Neural cell (in vitro differentiated cells): ENCODE results near the gene AP4S1. TPM values are rescaled to one million over a fixed set of nuclear protein-coding genes. Genes with fewer than 3 reads are reported as not detected.

Experiments
- H2AFZ ChIP-seq: fragments of 200-600, 300-800 bp; sonication (generic), shearing (Covaris generic); 2 replicates; pipeline ENCODE4 v1.6.0; 2014; ENCODE audit warnings: low read depth, mild to moderate bottlenecking, antibody characterized with exemption, low read length, moderate library complexity
- H3F3A ChIP-seq: fragments of 200-600 bp; shearing (Covaris generic); 2 replicates; pipeline ENCODE4 v1.6.1; 2016; ENCODE audit warnings: mild to moderate bottlenecking, moderate library complexity, mixed read lengths, antibody characterized with exemption, low read length; ENCODE audit not compliant: insufficient read depth, poor library complexity, severe bottlenecking
- H3K27ac ChIP-seq: fragments of 200-600, 300-800 bp; sonication (generic), shearing (Covaris generic); 2 replicates; pipeline ENCODE4 v1.5.1; 2014; ENCODE audit warnings: mild to moderate bottlenecking, low read length, moderate library complexity
- H3K27me3 ChIP-seq: fragments of 300-800, 200-600 bp; sonication (generic), shearing (Covaris generic); 2 replicates; pipeline ENCODE4 v1.6.0; 2014; ENCODE audit warnings: mild to moderate bottlenecking, low read depth, low read length, moderate library complexity; ENCODE audit not compliant: insufficient read depth
- H3K36me3 ChIP-seq: fragments of 300-800, 200-600 bp; sonication (generic), shearing (Covaris generic); 2 replicates; pipeline ENCODE4 v1.5.1; 2014; ENCODE audit warnings: mild to moderate bottlenecking, antibody characterized with exemption, low read length, moderate library complexity; ENCODE audit not compliant: insufficient read depth
- H3K4me2 ChIP-seq: fragments of 300-800, 200-600 bp; sonication (generic), shearing (Covaris generic); 2 replicates; pipeline ENCODE4 v1.6.0; 2014; ENCODE audit warnings: mild to moderate bottlenecking, low read length
- H3K4me3 ChIP-seq: fragments of 300-800, 200-600 bp; sonication (generic), shearing (Covaris generic); 2 replicates; pipeline ENCODE4 v1.5.1; 2014; ENCODE audit warnings: mild to moderate bottlenecking, low read length, moderate library complexity
- H3K79me2 ChIP-seq: fragments of 200-600 bp; shearing (Covaris generic); replicated peaks from 2 replicates; pipeline ENCODE4 v1.6.0; 2014; ENCODE audit warnings: mild to moderate bottlenecking, low read length, moderate library complexity; ENCODE audit not compliant: insufficient read depth
- H3K9ac ChIP-seq: fragments of 300-800, 200-600 bp; sonication (generic), shearing (Covaris generic); 2 replicates; pipeline ENCODE4 v1.6.1; 2016; ENCODE audit warnings: mild to moderate bottlenecking, low read length, mixed read lengths
- H3K9me2 ChIP-seq: fragments of 200-600 bp; shearing (Covaris generic); 2 replicates; pipeline ENCODE4 v1.6.1; 2016; ENCODE audit warnings: mild to moderate bottlenecking, low read length, mixed read lengths; ENCODE audit not compliant: insufficient read depth
- H3K9me3 ChIP-seq: fragments of 200-600, 300-800 bp; sonication (generic), shearing (Covaris generic); 2 replicates; pipeline ENCODE4 v1.6.1; 2016; ENCODE audit warnings: mild to moderate bottlenecking, mixed run types, low read length, moderate library complexity, mixed read lengths
- H4K20me1 ChIP-seq: fragments of 200-600 bp; shearing (Covaris generic); 2 replicates; pipeline ENCODE4 v1.6.1; 2016; ENCODE audit warnings: mild to moderate bottlenecking, mixed run types; ENCODE audit not compliant: insufficient read depth
- CTCF ChIP-seq: fragments of 450-650 bp; IDR thresholded peaks from 2 replicates; pipeline ENCODE4 v1.5.1; 2014; ENCODE audit warnings: antibody characterized with exemption, mild to moderate bottlenecking, moderate library complexity; ENCODE audit not compliant: poor library complexity, severe bottlenecking
- EP300 ChIP-seq: fragments of 450-650 bp; conservative IDR thresholded peaks from 2 replicates; pipeline ENCODE4 v1.6.1; 2014; ENCODE audit warnings: antibody characterized with exemption, mild to moderate bottlenecking, moderate library complexity; ENCODE audit not compliant: poor library complexity, severe bottlenecking
- EZH2 ChIP-seq: fragments of 200-600, 300-800 bp; shearing (Covaris generic), sonication (generic); IDR thresholded peaks from 2 replicates; pipeline ENCODE4 v1.6.1; 2014; ENCODE audit warnings: antibody characterized with exemption, low read length, borderline replicate concordance, mild to moderate bottlenecking; ENCODE audit not compliant: insufficient read depth, poor library complexity, severe bottlenecking
- MXI1 ChIP-seq: fragments of 450-650 bp; conservative IDR thresholded peaks from 2 replicates; pipeline ENCODE4 v1.6.1; 2014; ENCODE audit warnings: antibody characterized with exemption, mild to moderate bottlenecking; ENCODE audit not compliant: poor library complexity, severe bottlenecking
- POLR2AphosphoS5 ChIP-seq: IDR thresholded peaks from 2 replicates; pipeline ENCODE4 v1.6.1; 2012
- RAD21 ChIP-seq: fragments of 450-650 bp; conservative IDR thresholded peaks from 2 replicates; pipeline ENCODE4 v1.6.1; 2014; ENCODE audit warnings: antibody characterized with exemption, mild to moderate bottlenecking, moderate library complexity
- REST ChIP-seq: IDR thresholded peaks from 2 replicates; pipeline ENCODE4 v1.6.1; 2012; ENCODE audit warnings: borderline replicate concordance
- SMC3 ChIP-seq: fragments of 450-650 bp; conservative IDR thresholded peaks from 2 replicates; pipeline ENCODE4 v1.6.1; 2014; ENCODE audit warnings: antibody characterized with exemption, mild to moderate bottlenecking, moderate library complexity; ENCODE audit not compliant: poor library complexity
- TAF1 ChIP-seq: IDR thresholded peaks from 2 replicates; pipeline ENCODE4 v1.6.1; 2012; ENCODE audit warnings: low read depth
- polyA plus RNA-seq: library from polyadenylated mRNA; depleted of rRNA; stranded (reverse); fragments of >200 nt; gene quantifications from 2 replicates; pipeline ENCODE4 v1.2.3, GENCODE V29; 2014

The AP4S1 gene
- polyA plus RNA-seq, 1 donor from 2014 or later, result 20.8 TPM

GRCh38 chr14:31118892-31119291 is 93.4 kb downstream of the AP4S1 start:
- no peak overlapping the region for H3K9ac ChIP-seq
- H2AFZ ChIP-seq, result no peak overlapping the region
- H3K9me2 ChIP-seq, result no peaks in the 10 kb centered on the region
- H3K36me3 ChIP-seq, result peaks cover 16% of the 10 kb centered on the region
- H4K20me1 ChIP-seq, result no peaks in the 10 kb centered on the region
- H3K27me3 ChIP-seq, result no peaks in the 10 kb centered on the region
- no peaks in the 10 kb centered on the region for H3K79me2 ChIP-seq
- no peak overlapping the region for H3K4me2 ChIP-seq
- no peaks in the 10 kb centered on the region for H3F3A ChIP-seq
- H3K27ac ChIP-seq, result no peak overlapping the region
- H3K4me3 ChIP-seq, result no peak overlapping the region
- no peaks in the 10 kb centered on the region for H3K9me3 ChIP-seq
- no peak for TF ChIP-seq POLR2AphosphoS5
- TF ChIP-seq REST, result no peak
- no peak for TF ChIP-seq SMC3
- no peak for TF ChIP-seq TAF1
- TF ChIP-seq EZH2, result no peak
- no peak for TF ChIP-seq CTCF
- TF ChIP-seq EP300, result no peak
- TF ChIP-seq RAD21, result no peak
- TF ChIP-seq MXI1, result no peak

DNA sequence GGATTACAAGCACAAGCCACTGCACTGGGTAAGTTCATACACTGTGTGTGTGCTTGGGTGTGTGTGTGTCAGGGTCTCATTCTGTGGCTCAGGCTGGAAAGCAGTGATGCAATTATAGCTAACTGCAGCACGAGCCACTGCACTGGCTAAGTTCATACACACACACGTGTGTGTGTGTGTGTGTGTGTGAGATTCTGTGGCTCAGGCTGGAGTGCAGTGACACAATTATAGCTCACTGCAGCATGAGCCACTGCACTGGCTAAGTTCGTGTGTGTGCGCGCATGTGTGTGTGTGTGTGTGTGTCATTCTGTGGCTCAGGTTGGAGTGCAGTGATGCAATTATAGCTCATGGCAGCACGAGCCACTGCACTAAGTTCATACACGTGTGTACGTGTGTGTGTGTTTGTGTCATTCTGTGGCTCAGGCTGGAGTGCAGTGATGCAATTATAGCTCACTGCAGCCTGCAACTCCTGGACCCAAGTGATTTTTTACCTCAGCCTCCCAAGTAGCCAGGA is 96.7 kb downstream of the AP4S1 start:
- Histone ChIP-seq H3K4me2 (no peak overlapping the region), H3K79me2 (no peaks in the 10 kb centered on the region), H3K27me3 (no peaks in the 10 kb centered on the region), H3K9me2 (no peaks in the 10 kb centered on the region), H4K20me1 (no peaks in the 10 kb centered on the region), H3K9me3 (no peaks in the 10 kb centered on the region), H2AFZ (no peak overlapping the region), H3K9ac (no peak overlapping the region), H3F3A (no peaks in the 10 kb centered on the region), H3K36me3 (peaks cover 19% of the 10 kb centered on the region), H3K27ac (no peak overlapping the region), H3K4me3 (no peak overlapping the region)
- TF ChIP-seq MXI1 (no peak), CTCF (no peak), EZH2 (no peak), SMC3 (no peak), REST (no peak), RAD21 (no peak), POLR2AphosphoS5 (no peak), TAF1 (no peak), EP300 (no peak)
